PC-3 (cell line): ENCODE data around the gene GALNS. TPM values are rescaled to one million over a fixed set of nuclear protein-coding genes. Genes with fewer than 3 reads are reported as not detected.
A peak's percentile ranks its signal among the peaks of the same experiment; 100 is the strongest.

Experiments
- ATAC-seq: fragments of 200-7000 bp; cut with Tn5 transposase; 2 replicates; pipeline ENCODE4 v1.9.1; 2020; ENCODE audit warnings: mild to moderate bottlenecking, moderate library complexity
- BruUV-seq: library from RNA; stranded (reverse); fragments of 400-500 nt; replicated peaks from 2 replicates; lab custom pipeline; 2021; lab: Mats Ljungman, UMichigan
- CTCF ChIA-PET: fragments of 300-600 bp; sonication (Branson Sonifier 250); formaldehyde crosslinking; loops from one replicate; lab custom pipeline; 2022; ENCODE audit warnings: antibody characterized with exemption; lab: Charles Lee
- POLR2A ChIA-PET: fragments of 300-600 bp; sonication (Branson Sonifier 250); formaldehyde crosslinking; loops from one replicate; lab custom pipeline; 2022; ENCODE audit warnings: antibody characterized with exemption; ENCODE audit not compliant: unreplicated experiment; lab: Charles Lee
- DNase-seq: peaks from one replicate; pipeline ENCODE4 v3.0.0-alpha.2; 2015
- H2AFZ ChIP-seq: fragments of 300-600 bp; sonication (generic); 2 replicates; pipeline ENCODE4 v1.6.0; 2016; ENCODE audit warnings: antibody characterized with exemption, low read length
- H3F3A ChIP-seq: fragments of 300-600 bp; sonication (generic); one replicate; pipeline ENCODE4 v1.6.0; 2017; ENCODE audit warnings: antibody characterized with exemption, low read length, control low read depth, mild to moderate bottlenecking; ENCODE audit not compliant: unreplicated experiment
- H3K27ac ChIP-seq: fragments of 300-600 bp; sonication (generic); 2 replicates; pipeline ENCODE4 v1.5.1; 2016; ENCODE audit warnings: mild to moderate bottlenecking, low read length
- H3K27me3 ChIP-seq: fragments of 300-600 bp; sonication (generic); 2 replicates; pipeline ENCODE4 v1.6.1; 2016; ENCODE audit warnings: low read length, mixed read lengths
- H3K36me3 ChIP-seq: fragments of 300-600 bp; sonication (generic); 2 replicates; pipeline ENCODE4 v1.6.1; 2016; ENCODE audit warnings: low read depth, mixed run types, low read length, mixed read lengths
- H3K4me1 ChIP-seq: fragments of 300-600 bp; sonication (generic); 2 replicates; pipeline ENCODE4 v1.5.1; 2016; ENCODE audit warnings: low read length; ENCODE audit not compliant: insufficient read depth
- H3K4me2 ChIP-seq: fragments of 300-600 bp; sonication (generic); 2 replicates; pipeline ENCODE4 v1.6.0; 2016; ENCODE audit warnings: low read length
- H3K4me3 ChIP-seq: fragments of 300-600 bp; sonication (generic); 2 replicates; pipeline ENCODE4 v1.5.1; 2016; ENCODE audit warnings: mild to moderate bottlenecking, low read length, mixed read lengths
- H3K79me2 ChIP-seq: fragments of 300-600 bp; sonication (generic); 2 replicates; pipeline ENCODE4 v1.6.1; 2017; ENCODE audit warnings: low read length, mixed read lengths
- H3K9ac ChIP-seq: fragments of 300-600 bp; sonication (generic); 2 replicates; pipeline ENCODE4 v1.6.0; 2016; ENCODE audit warnings: mild to moderate bottlenecking, low read length
- H3K9me2 ChIP-seq: fragments of 300-600 bp; sonication (generic); replicated peaks from 2 replicates; pipeline ENCODE4 v1.6.1; 2016; ENCODE audit warnings: mixed run types, low read length, mixed read lengths
- H3K9me3 ChIP-seq: fragments of 300-600 bp; sonication (generic); 2 replicates; pipeline ENCODE4 v1.6.1; 2016; ENCODE audit warnings: low read length, mixed read lengths
- H4K20me1 ChIP-seq: fragments of 300-600 bp; sonication (generic); 2 replicates; pipeline ENCODE4 v1.6.1; 2016; ENCODE audit warnings: low read length, mixed read lengths
- CTCF ChIP-seq: fragments of 300-600 bp; sonication (generic); conservative IDR thresholded peaks from 2 replicates; pipeline ENCODE4 v1.5.1; 2017; ENCODE audit warnings: antibody characterized with exemption, low read depth, mild to moderate bottlenecking, low read length
- EZH2 ChIP-seq: fragments of 300-600 bp; sonication (generic); IDR thresholded peaks from one replicate; pipeline ENCODE4 v1.6.1; 2017; ENCODE audit warnings: antibody characterized with exemption, mild to moderate bottlenecking, low read length; ENCODE audit not compliant: unreplicated experiment
- EZH2phosphoT487 ChIP-seq: fragments of 300-600 bp; sonication (generic); IDR thresholded peaks from 2 replicates; pipeline ENCODE4 v1.6.1; 2018; ENCODE audit warnings: mild to moderate bottlenecking, antibody characterized with exemption, low read length, borderline replicate concordance
- intact Hi-C: fragments of 100-400 bp; cut with micrococcal nuclease; formaldehyde crosslinking; loops from 2 replicates; pipeline ENCODE4 v1.9.0; 2023
- total RNA-seq: library from RNA; depleted of rRNA; stranded (reverse); fragments of >200 nt; gene quantifications from 2 replicates; pipeline ENCODE4 v1.2.3, GENCODE V29; 2014

Gene GALNS
- total RNA-seq, 1 experiment from 2014 or later: 18.3 TPM

- ATAC-seq (no peak), DNase-seq (no peak)
- intact Hi-C loops: no loop called here
- no peak overlapping the region for H3K27ac ChIP-seq
- H3K9me2 ChIP-seq: no peaks in the 10 kb centered on the region
- H3K36me3 ChIP-seq: no peaks in the 10 kb centered on the region
- BruUV-seq: no TSS peak
- CTCF ChIA-PET: no interaction called here
- no peak overlapping the region for H2AFZ ChIP-seq
- no peak for TF ChIP-seq EZH2phosphoT487
- TF ChIP-seq EZH2: no peak
- no peak for TF ChIP-seq CTCF
- H3K4me2 ChIP-seq: no peak overlapping the region
- no peaks in the 10 kb centered on the region for H3K79me2 ChIP-seq
- no peaks in the 10 kb centered on the region for H4K20me1 ChIP-seq
- no peak overlapping the region for H3K4me3 ChIP-seq
- H3K9me3 ChIP-seq: no peaks in the 10 kb centered on the region
- H3K27me3 ChIP-seq: no peaks in the 10 kb centered on the region
- POLR2A ChIA-PET: no interaction called here
- H3F3A ChIP-seq: no peaks in the 10 kb centered on the region
- peaks cover 5% of the 10 kb centered on the region; the same call in 1 of the 2 replicates for H3K4me1 ChIP-seq
- no peak overlapping the region for H3K9ac ChIP-seq
These were observed 48.8 kb upstream of the GALNS start for GRCh38 chr16:88905563-88905962.

- no peaks in the 10 kb centered on the region for H3K9me3 ChIP-seq
- no peak overlapping the region for H3K27ac ChIP-seq
- no peaks in the 10 kb centered on the region for H3K79me2 ChIP-seq
- peak; percentile 6 for DNase-seq
- H3K36me3 ChIP-seq: no peaks in the 10 kb centered on the region
- BruUV-seq: no TSS peak
- H3K27me3 ChIP-seq: no peaks in the 10 kb centered on the region
- no peaks in the 10 kb centered on the region for H4K20me1 ChIP-seq
- ChIA-PET CTCF (no interaction called here), POLR2A (no interaction called here)
- peaks cover 5% of the 10 kb centered on the region; the same call in 1 of the 2 replicates for H3K4me1 ChIP-seq
- no peak overlapping the region for H3K4me3 ChIP-seq
- no peak overlapping the region for H3K4me2 ChIP-seq
- no peaks in the 10 kb centered on the region for H3F3A ChIP-seq
- ATAC-seq: no peak
- H3K9ac ChIP-seq: no peak overlapping the region
- H2AFZ ChIP-seq: no peak overlapping the region
- no peaks in the 10 kb centered on the region for H3K9me2 ChIP-seq
- intact Hi-C loops: no loop called here
- TF ChIP-seq CTCF: no peak
- no peak for TF ChIP-seq EZH2
- no peak for TF ChIP-seq EZH2phosphoT487
These were observed 48.1 kb upstream of the GALNS start for GRCh38 chr16:88904676-88905365.

- no peak for ATAC-seq
- Histone ChIP-seq H3K4me2 (no peak overlapping the region), H2AFZ (no peak overlapping the region), H4K20me1 (no peaks in the 10 kb centered on the region), H3K36me3 (no peaks in the 10 kb centered on the region), H3F3A (no peaks in the 10 kb centered on the region), H3K79me2 (no peaks in the 10 kb centered on the region), H3K27me3 (no peaks in the 10 kb centered on the region), H3K4me1 (peaks cover 5% of the 10 kb centered on the region; the same call in 1 of the 2 replicates), H3K9ac (no peak overlapping the region), H3K9me3 (no peaks in the 10 kb centered on the region), H3K9me2 (no peaks in the 10 kb centered on the region), H3K4me3 (no peak overlapping the region), H3K27ac (no peak overlapping the region)
- TF ChIP-seq CTCF (no peak), EZH2 (no peak), EZH2phosphoT487 (no peak)
- no TSS peak for BruUV-seq
- ChIA-PET POLR2A (no interaction called here), CTCF (no interaction called here)
- intact Hi-C loops: no loop called here
- no peak for DNase-seq
These were observed 46.5 kb upstream of the GALNS start for GRCh38 chr16:88903267-88903666.
